T-cell (primary cell): ENCODE results near the gene TMED10. TPM values are rescaled to one million over a fixed set of nuclear protein-coding genes. Genes with fewer than 3 reads are reported as not detected.

Experiments used
- ATAC-seq, 4 experiments: fragments of 200-7000 bp in 3 of 4; fragments of 150-1000 bp in 1 of 4; cut with Tn5 transposase; replicated peaks in 1 of 4; 1 replicate in 3 of 4; 2 replicates in 1 of 4; pipeline ENCODE4 v1.10.0; 2021; ENCODE audit warnings: moderate library complexity in 3 of 4, mild to moderate bottlenecking in 2 of 4, moderate number of reproducible peaks in 1 of 4
- CTCF ChIA-PET, 2 donors: fragments of 300-600 bp; sonication (Branson Sonifier 250); formaldehyde crosslinking; loops; one replicate each; lab custom pipeline; 2022; ENCODE audit warnings: antibody characterized with exemption in 2 of 2; lab: Charles Lee
- POLR2A ChIA-PET, 2 donors: fragments of 300-600 bp; sonication (Branson Sonifier 250); formaldehyde crosslinking; loops; one replicate each; lab custom pipeline; 2022; ENCODE audit warnings: antibody characterized with exemption in 2 of 2; lab: Charles Lee
- DNase-seq, 35 experiments: peaks; one replicate each; pipeline versions ENCODE4 v3.0.0 to v3.0.0-alpha.2; 2013 to 2023
- H3K27ac ChIP-seq: one replicate; pipeline ENCODE4 v1.5.1; 2013; ENCODE audit warnings: low read length
- H3K27me3 ChIP-seq, 2 experiments: replicated peaks in 1 of 2; 1 replicate in 1 of 2; 2 replicates in 1 of 2; pipeline versions ENCODE4 v1.6.1 to v1.7.0; 2013; ENCODE audit warnings: low read length in 1 of 2, mixed read lengths in 1 of 2; ENCODE audit not compliant: control insufficient read depth in 2 of 2, insufficient read depth in 2 of 2; ENCODE audit errors: extremely low read depth in 1 of 2
- H3K36me3 ChIP-seq, 2 donors: 1 replicate in 1 of 2; 2 replicates in 1 of 2; pipeline versions ENCODE4 v1.6.1 to v1.7.0; 2013; ENCODE audit warnings: low read length in 1 of 2; ENCODE audit not compliant: control insufficient read depth in 2 of 2, insufficient read depth in 1 of 2; ENCODE audit errors: extremely low read depth in 1 of 2
- H3K4me1 ChIP-seq, 2 experiments: 1 replicate in 1 of 2; 2 replicates in 1 of 2; pipeline versions ENCODE4 v1.6.1 to v1.7.0; 2013; ENCODE audit warnings: low read length in 2 of 2, mixed read lengths in 1 of 2; ENCODE audit not compliant: insufficient read depth in 2 of 2, control insufficient read depth in 1 of 2; ENCODE audit errors: extremely low read depth in 1 of 2
- H3K4me3 ChIP-seq, 2 donors: 1 replicate in 1 of 2; 2 replicates in 1 of 2; pipeline versions ENCODE4 v1.5.1 to v1.7.0; 2013; ENCODE audit warnings: mild to moderate bottlenecking in 2 of 2, low read length in 1 of 2, moderate library complexity in 1 of 2; ENCODE audit not compliant: control insufficient read depth in 1 of 2; ENCODE audit errors: extremely low read depth in 1 of 2
- H3K9me3 ChIP-seq: 2 replicates; pipeline ENCODE4 v1.7.0; 2013
- H3K27ac Mint-ChIP-seq, 2 donors: one replicate each; pipeline ENCODE4 v1.8.0; 2020 to 2021; ENCODE audit warnings: mild to moderate bottlenecking in 2 of 2, mixed read lengths in 2 of 2
- H3K27me3 Mint-ChIP-seq, 2 donors: one replicate each; pipeline ENCODE4 v1.8.0; 2021 to 2022; ENCODE audit warnings: mixed read lengths in 2 of 2
- H3K36me3 Mint-ChIP-seq: one replicate; pipeline ENCODE4 v1.8.0; 2021; ENCODE audit warnings: mixed read lengths
- H3K4me1 Mint-ChIP-seq, 3 donors: one replicate each; pipeline ENCODE4 v1.8.0; 2020 to 2022; ENCODE audit warnings: mixed read lengths in 3 of 3, mild to moderate bottlenecking in 1 of 3
- H3K4me3 Mint-ChIP-seq, 3 donors: one replicate each; pipeline ENCODE4 v1.8.0; 2020 to 2022; ENCODE audit warnings: mild to moderate bottlenecking in 3 of 3, mixed read lengths in 3 of 3, moderate library complexity in 3 of 3
- H3K9me3 Mint-ChIP-seq, 3 donors: one replicate each; pipeline ENCODE4 v1.8.0; 2020 to 2022; ENCODE audit warnings: mixed read lengths in 3 of 3
- WGBS: methylation state at CpG from one replicate; pipeline ENCODE4 v1.1.5; 2013; ENCODE audit warnings: missing lambda C conversion rate; ENCODE audit not compliant: insufficient coverage; 5-methylcytosine and 5-hydroxymethylcytosine counted together
- total RNA-seq, 35 experiments: library from RNA in 6 of 35; stranded (reverse) in 6 of 35; fragments of 120-200 nt in 1 of 35; gene quantifications; one replicate each; pipeline versions ENCODE4 v1.2.1 to v1.2.4 and lab custom pipeline; 2013 to 2026

The TMED10 gene
- total RNA-seq, 5 donors from 2014 or later (not counting 1 experiment from before 2014, with no cell fraction given), result 143 to 193 (median 151) TPM

GRCh38 chr14:75107186-75107585 lies 69.2 kb downstream of the TMED10 start:
- no peak overlapping the region for H3K27ac Mint-ChIP-seq
- Histone ChIP-seq H3K27ac (no peak overlapping the region), H3K27me3 (no peaks in the 10 kb centered on the region), H3K4me1 (no peaks in the 10 kb centered on the region), H3K36me3 (peaks cover 6 to 81% of the 10 kb centered on the region in 2 donors), H3K4me3 (no peak overlapping the region), H3K9me3 (no peaks in the 10 kb centered on the region)
- no peak overlapping the region for H3K4me3 Mint-ChIP-seq
- peaks cover 63% of the 10 kb centered on the region for H3K36me3 Mint-ChIP-seq
- CTCF ChIA-PET, result interaction anchor here in 1 of 2 donors (0.5 to 0.7 kb wide), 3 partner anchors 24 to 385 kb away, joined by 3 to 7 read pairs (median 4); no protein-coding TSS in a partner anchor
- WGBS, result no CpG with 5 or more reads among the region's 3 CpGs
- H3K4me1 Mint-ChIP-seq, result peaks cover 0 to 6% (median 0%) of the 10 kb centered on the region in 3 donors
- H3K9me3 Mint-ChIP-seq, result no peaks in the 10 kb centered on the region
- ATAC-seq (no peak), DNase-seq (no peak)
- H3K27me3 Mint-ChIP-seq, result no peaks in the 10 kb centered on the region
- POLR2A ChIA-PET, result no interaction called here

GRCh38 chr14:75101491-75101890 lies 74.9 kb downstream of the TMED10 start:
- Mint-ChIP-seq H3K27ac (no peak overlapping the region), H3K4me3 (no peak overlapping the region), H3K36me3 (peaks cover 69% of the 10 kb centered on the region), H3K27me3 (no peaks in the 10 kb centered on the region), H3K9me3 (no peaks in the 10 kb centered on the region), H3K4me1 (peaks cover 0 to 9% (median 0%) of the 10 kb centered on the region in 3 donors)
- no peaks in the 10 kb centered on the region for H3K27me3 ChIP-seq
- POLR2A ChIA-PET, result no interaction called here
- DNase-seq (no peak), ATAC-seq (no peak)
- H3K4me3 ChIP-seq, result no peak overlapping the region
- no peaks in the 10 kb centered on the region for H3K4me1 ChIP-seq
- H3K27ac ChIP-seq, result no peak overlapping the region
- CTCF ChIA-PET, result no interaction called here
- no peaks in the 10 kb centered on the region for H3K9me3 ChIP-seq
- 100% methylated on average over 2 of the region's 4 CpGs for WGBS
- peaks cover 18 to 82% of the 10 kb centered on the region in 2 donors for H3K36me3 ChIP-seq

GRCh38 chr14:75098682-75099081 lies 77.7 kb downstream of the TMED10 start:
- no peak overlapping the region for H3K27ac Mint-ChIP-seq
- no peak overlapping the region for H3K4me3 Mint-ChIP-seq
- H3K27me3 ChIP-seq, result no peaks in the 10 kb centered on the region
- DNase-seq (no peak), ATAC-seq (no peak)
- H3K4me1 ChIP-seq, result no peaks in the 10 kb centered on the region
- ChIA-PET POLR2A (no interaction called here), CTCF (no interaction called here)
- WGBS, result no CpG with 5 or more reads among the region's 1 CpG
- H3K9me3 Mint-ChIP-seq, result no peaks in the 10 kb centered on the region
- H3K4me3 ChIP-seq, result no peak overlapping the region
- no peaks in the 10 kb centered on the region for H3K9me3 ChIP-seq
- peaks cover 14 to 84% of the 10 kb centered on the region in 2 donors for H3K36me3 ChIP-seq
- no peak overlapping the region for H3K27ac ChIP-seq
- peaks cover 0 to 9% (median 0%) of the 10 kb centered on the region in 3 donors for H3K4me1 Mint-ChIP-seq
- H3K36me3 Mint-ChIP-seq, result peaks cover 72% of the 10 kb centered on the region
- H3K27me3 Mint-ChIP-seq, result no peaks in the 10 kb centered on the region

- Mint-ChIP-seq H3K36me3 (peaks cover 69% of the 10 kb centered on the region), H3K4me1 (peaks cover 0 to 9% (median 0%) of the 10 kb centered on the region in 3 donors), H3K9me3 (no peaks in the 10 kb centered on the region), H3K27me3 (no peaks in the 10 kb centered on the region), H3K27ac (no peak overlapping the region), H3K4me3 (no peak overlapping the region)
- ChIA-PET CTCF (no interaction called here), POLR2A (no interaction called here)
- no peak overlapping the region for H3K27ac ChIP-seq
- no peak overlapping the region for H3K4me3 ChIP-seq
- H3K36me3 ChIP-seq, result peaks cover 14 to 80% of the 10 kb centered on the region in 2 donors
- H3K9me3 ChIP-seq, result no peaks in the 10 kb centered on the region
- no peaks in the 10 kb centered on the region for H3K27me3 ChIP-seq
- no peaks in the 10 kb centered on the region for H3K4me1 ChIP-seq
- DNase-seq, result no peak
- ATAC-seq, result no peak
These were observed 78.2 kb downstream of the TMED10 start for GRCh38 chr14:75098212-75098611.

GRCh38 chr14:75096959-75097358 lies 79.5 kb downstream of the TMED10 start:
- POLR2A ChIA-PET, result no interaction called here
- peaks cover 67% of the 10 kb centered on the region for H3K36me3 Mint-ChIP-seq
- Histone ChIP-seq H3K27ac (no peak overlapping the region), H3K27me3 (no peaks in the 10 kb centered on the region), H3K36me3 (peaks cover 14 to 82% of the 10 kb centered on the region in 2 donors), H3K9me3 (no peaks in the 10 kb centered on the region), H3K4me3 (no peak overlapping the region), H3K4me1 (no peaks in the 10 kb centered on the region)
- no peak overlapping the region for H3K27ac Mint-ChIP-seq
- no peak overlapping the region for H3K4me3 Mint-ChIP-seq
- H3K4me1 Mint-ChIP-seq, result peaks cover 0 to 9% (median 0%) of the 10 kb centered on the region in 3 donors
- no CpG with 5 or more reads among the region's 6 CpGs for WGBS
- no peaks in the 10 kb centered on the region for H3K9me3 Mint-ChIP-seq
- no peak for ATAC-seq
- no peak for DNase-seq
- CTCF ChIA-PET, result interaction anchor here in 1 of 2 donors (0.7 to 1.2 kb wide), 2 partner anchors 9 to 20 kb away, joined by 3 read pairs; no protein-coding TSS in a partner anchor
- H3K27me3 Mint-ChIP-seq, result no peaks in the 10 kb centered on the region

GRCh38 chr14:75095690-75096089 lies 80.7 kb downstream of the TMED10 start:
- 100% methylated on average over 3 of the region's 4 CpGs for WGBS
- peaks cover 0 to 9% (median 0%) of the 10 kb centered on the region in 3 donors for H3K4me1 Mint-ChIP-seq
- Histone ChIP-seq H3K27me3 (no peaks in the 10 kb centered on the region), H3K36me3 (peaks cover 14 to 80% of the 10 kb centered on the region in 2 donors), H3K4me1 (no peaks in the 10 kb centered on the region), H3K4me3 (no peak overlapping the region), H3K27ac (no peak overlapping the region), H3K9me3 (no peaks in the 10 kb centered on the region)
- no peak for ATAC-seq
- H3K27me3 Mint-ChIP-seq, result no peaks in the 10 kb centered on the region
- DNase-seq, result no peak
- H3K36me3 Mint-ChIP-seq, result peaks cover 65% of the 10 kb centered on the region
- ChIA-PET POLR2A (no interaction called here), CTCF (interaction anchor here in 1 of 2 donors (0.6 kb wide), 2 partner anchors 238 to 829 kb away, joined by 3 read pairs; no protein-coding TSS in a partner anchor)
- no peak overlapping the region for H3K4me3 Mint-ChIP-seq
- H3K9me3 Mint-ChIP-seq, result no peaks in the 10 kb centered on the region
- H3K27ac Mint-ChIP-seq, result no peak overlapping the region
